Right ventricle myocardium inferior (tissue), 1 donor: ENCODE data around the gene C2CD2L. TPM values are rescaled to one million over a fixed set of nuclear protein-coding genes. Genes with fewer than 3 reads are reported as not detected.
"Not testable (repeated sequence)": the region's sequence is repeated elsewhere in the genome, so short reads cannot be mapped to it uniquely, and the experiment has no call there.

Experiments
- ATAC-seq: fragments of 200-7000 bp; cut with Tn5 transposase; one replicate; pipeline ENCODE4 v1.9.1; 2020; ENCODE audit warnings: mild to moderate bottlenecking, moderate library complexity
- DNase-seq: peaks from one replicate; pipeline ENCODE4 v3.0.0; 2021; ENCODE audit errors: missing footprints
- intact Hi-C: fragments of 100-400 bp; cut with DNase I; formaldehyde crosslinking; loops from one replicate; pipeline ENCODE4 v1.11.0; 2022
- long read RNA-seq: library from polyadenylated mRNA; unstranded; transcript quantifications from one replicate; pipeline ENCODE4 v2.0.0, GENCODE V29; 2021
- total RNA-seq: library from RNA; stranded (reverse); fragmentation: NEBNext Ultra II Directional; extraction: Animal tissue kit (Norgen Biotek cat#: 25700); gene quantifications from one replicate; pipeline ENCODE4 v1.2.1, GENCODE V29; 2021
- donor health status: DM: no; HTN: yes; CAD: no; lungs with severe emphysema.

The C2CD2L gene
- total RNA-seq: 11.8 TPM
- long read RNA-seq, full-length matches to known transcripts: 8 of 14 reads
- long read RNA-seq, partial matches to known transcripts: 3 of 14 reads
- long read RNA-seq, other reads (novel, unspliced or antisense): 3 of 14 reads

DNA sequence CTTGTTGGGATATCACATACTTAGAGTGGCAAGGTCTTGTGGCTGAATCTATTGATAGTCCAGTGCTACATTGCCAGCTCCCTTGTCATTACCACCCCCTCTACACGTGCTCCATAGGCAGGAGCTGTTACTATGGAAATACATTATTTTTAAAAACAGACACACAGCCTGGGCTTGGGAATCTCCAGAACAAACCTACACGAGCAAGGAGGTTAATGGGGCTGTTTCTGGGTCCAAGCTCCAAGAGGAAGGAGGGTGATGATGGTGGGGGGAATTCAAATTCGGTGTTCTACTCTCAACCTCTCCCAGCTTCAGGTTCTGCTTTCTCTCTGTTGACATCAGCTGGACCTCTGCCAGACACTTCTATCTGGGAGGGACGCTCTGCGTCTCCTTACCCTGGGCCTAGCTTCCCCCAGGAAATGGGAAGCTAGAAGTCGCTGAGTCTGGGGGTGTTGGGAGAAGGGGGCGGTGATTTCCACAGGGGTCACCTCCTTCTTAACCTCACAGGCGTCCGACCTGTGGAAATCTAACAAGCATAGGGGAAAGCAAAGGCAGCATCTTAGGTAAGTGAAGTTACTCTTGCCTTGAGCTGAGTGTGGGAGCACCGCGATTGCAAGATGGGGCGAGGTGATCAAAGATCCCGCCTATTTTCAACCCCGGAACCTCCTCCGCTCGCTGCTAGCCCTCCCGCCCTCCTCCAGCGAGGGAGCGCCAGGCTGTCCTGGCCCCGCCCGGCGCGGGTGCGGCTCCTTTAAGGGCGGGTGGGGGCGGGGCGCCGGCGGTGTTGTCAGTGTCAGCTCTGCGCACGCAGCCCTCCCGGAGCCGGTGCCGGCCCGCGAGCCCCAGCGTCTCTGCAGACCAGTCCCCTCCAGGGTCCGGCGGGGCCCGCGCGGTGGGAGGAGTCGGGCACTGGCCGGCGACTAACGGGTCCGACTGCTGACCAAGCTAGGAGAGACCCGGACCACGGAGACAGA, at the start of gene C2CD2L:
C2CD2L (plus strand) TSS at position 781 of the 974 bp plus-strand sequence. CDS start 398 bp downstream, outside the sequence.
- intact Hi-C loops: loop anchor here (2.0 to 5.0 kb wide), 3 partner anchors 14 to 215 kb away; partner anchors contain the start of gene HINFP

DNA sequence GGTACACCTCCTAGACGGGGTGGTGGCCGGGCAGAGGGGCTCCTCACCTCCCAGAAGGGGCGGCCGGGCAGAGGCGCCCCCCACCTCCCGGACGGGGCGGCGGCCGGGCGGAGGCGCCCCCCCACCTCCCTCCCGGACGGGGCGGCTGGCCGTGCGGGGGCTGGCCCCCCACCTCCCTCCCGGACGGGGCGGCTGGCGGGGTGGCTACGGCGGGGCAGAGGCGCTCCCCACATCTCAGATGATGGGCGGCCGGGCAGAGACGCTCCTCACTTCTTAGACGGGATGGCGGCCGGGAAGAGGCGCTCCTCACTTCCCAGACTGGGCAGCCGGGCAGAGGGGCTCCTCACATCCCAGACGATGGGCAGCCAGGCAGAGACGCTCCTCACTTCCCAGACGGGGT, 48.0 kb upstream of the C2CD2L start:
- ATAC-seq, DNase-seq, intact Hi-C loops: not testable (repeated sequence)

More for the DNA sequence above, at the start of gene C2CD2L:
- ATAC-seq: peak; percentile 95
- peak; percentile 96 for DNase-seq

DNA sequence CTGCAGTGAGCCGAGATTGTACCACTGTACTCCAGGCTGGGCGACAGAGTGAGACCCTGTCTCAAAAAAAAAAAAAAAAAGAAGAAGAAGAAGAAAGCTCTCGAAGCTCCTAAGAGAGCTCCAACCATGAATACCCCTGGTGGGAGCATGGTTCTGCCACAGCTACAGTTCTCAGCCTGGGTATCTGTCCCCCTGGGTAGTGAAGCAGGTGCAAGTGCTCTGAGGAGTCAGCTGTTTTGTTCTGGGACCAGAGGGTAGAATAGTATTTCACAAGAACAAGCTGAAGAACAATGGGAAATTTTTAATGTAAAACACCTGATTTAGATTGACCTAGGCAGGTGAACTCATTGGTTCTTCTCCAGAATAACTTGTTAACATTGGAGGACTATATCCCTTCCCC, 45.9 kb upstream of the C2CD2L start:
- intact Hi-C loops: no loop called here
- DNase-seq (no peak), ATAC-seq (no peak)

DNA sequence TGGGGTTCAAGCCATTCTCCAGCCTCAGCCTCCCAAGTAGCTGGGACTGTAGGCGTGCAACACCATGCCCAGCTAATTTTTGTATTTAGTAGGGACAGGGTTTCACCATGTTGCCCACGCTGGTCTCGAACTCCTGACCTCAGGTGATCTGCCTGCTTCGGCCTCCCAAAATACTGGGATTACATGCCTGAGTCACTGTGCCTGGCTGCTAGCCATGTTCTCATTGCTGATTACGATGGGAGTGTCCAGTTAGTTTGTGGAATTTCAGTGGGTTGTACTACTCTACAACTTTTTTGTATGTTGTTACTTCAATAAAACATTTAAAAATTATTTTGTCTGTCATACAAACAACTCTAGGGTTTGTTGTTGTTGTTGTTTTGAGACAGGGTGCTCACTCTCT, 44.4 kb upstream of the C2CD2L start:
- intact Hi-C loops: no loop called here
- no peak for DNase-seq
- no peak for ATAC-seq

DNA sequence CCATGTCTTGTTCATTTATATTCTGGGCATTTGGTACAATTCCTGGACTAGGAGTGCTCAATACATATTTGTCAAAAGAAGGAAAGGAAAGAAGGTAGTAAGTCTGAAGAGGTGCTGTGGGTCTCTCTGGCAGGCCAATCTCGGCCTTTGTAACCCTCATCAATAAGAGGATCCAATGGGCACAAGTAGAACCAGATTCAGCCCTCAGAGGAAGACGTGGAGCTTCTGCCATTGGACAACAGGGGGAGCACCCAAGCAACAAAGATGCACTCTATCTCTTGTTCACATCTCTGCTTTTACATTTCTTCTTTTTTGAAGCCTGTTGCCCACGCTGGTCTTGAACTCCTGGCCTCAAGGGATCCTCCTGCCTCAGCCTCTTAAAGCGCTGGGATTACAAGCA, 41.8 kb upstream of the C2CD2L start:
- intact Hi-C loops: no loop called here
- ATAC-seq: no peak
- no peak for DNase-seq

DNA sequence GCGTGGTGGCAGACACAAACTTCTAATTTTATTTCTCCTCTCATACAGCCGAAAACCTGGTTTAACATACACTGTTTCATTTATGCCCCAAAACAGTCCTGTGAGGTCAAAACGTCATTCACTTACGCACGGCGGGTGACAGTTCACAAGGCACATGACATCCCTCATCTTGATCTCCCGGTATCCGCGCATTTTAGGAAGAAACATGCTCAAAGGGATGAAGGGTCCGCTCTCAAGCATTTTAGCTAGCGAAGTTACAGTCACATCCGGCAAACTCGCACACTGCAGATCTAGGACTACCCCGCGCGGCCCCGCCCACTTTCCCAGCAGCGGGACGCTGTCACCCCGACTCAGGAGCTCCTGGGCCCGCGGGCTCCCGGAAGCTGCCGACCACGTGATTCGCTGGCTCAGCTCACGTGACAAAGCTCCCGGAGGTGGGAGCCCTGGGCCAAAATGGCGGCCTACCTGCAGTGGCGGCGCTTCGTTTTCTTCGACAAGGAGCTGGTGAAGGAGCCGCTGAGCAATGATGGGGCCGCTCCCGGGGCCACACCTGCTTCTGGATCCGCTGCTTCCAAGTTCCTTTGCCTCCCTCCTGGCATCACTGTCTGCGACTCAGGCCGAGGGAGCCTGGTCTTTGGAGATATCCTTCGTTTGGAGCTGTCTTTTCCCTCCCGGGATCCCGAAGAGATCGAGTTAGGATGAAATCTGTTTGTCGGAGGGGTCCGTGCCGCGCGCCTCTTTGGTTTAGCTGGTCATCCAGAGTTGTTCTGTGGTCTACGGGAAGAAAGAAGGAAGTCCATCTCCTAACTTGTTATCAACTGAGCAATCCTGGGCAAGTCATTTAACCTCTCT, 39.5 kb upstream of the C2CD2L start, which contains the start of gene VPS11:
VPS11 (plus strand) TSS at position 448 of the 852 bp plus-strand sequence; CDS start at position 454, 6 bp downstream.
- intact Hi-C loops: loop anchor here (2.0 kb wide), 1 partner anchor 17 kb away; the partner anchor contains the start of gene HMBS
- DNase-seq: peak; percentile 99
- ATAC-seq: peak; percentile 99

DNA sequence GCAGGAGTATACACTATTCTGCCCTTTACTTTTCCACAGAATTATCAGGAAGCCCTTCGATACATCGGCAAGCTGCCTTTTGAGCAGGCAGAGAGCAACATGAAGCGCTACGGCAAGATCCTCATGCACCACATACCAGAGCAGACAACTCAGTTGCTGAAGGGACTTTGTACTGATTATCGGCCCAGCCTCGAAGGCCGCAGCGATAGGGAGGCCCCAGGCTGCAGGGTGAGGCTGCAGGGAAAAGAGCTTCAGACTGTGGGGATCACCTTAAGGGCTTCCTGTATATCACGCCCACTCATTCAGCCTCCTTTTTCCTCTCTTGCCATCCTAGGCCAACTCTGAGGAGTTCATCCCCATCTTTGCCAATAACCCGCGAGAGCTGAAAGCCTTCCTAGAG, 29.3 kb upstream of the C2CD2L start:
- intact Hi-C loops: no loop called here
- DNase-seq (no peak), ATAC-seq (no peak)

DNA sequence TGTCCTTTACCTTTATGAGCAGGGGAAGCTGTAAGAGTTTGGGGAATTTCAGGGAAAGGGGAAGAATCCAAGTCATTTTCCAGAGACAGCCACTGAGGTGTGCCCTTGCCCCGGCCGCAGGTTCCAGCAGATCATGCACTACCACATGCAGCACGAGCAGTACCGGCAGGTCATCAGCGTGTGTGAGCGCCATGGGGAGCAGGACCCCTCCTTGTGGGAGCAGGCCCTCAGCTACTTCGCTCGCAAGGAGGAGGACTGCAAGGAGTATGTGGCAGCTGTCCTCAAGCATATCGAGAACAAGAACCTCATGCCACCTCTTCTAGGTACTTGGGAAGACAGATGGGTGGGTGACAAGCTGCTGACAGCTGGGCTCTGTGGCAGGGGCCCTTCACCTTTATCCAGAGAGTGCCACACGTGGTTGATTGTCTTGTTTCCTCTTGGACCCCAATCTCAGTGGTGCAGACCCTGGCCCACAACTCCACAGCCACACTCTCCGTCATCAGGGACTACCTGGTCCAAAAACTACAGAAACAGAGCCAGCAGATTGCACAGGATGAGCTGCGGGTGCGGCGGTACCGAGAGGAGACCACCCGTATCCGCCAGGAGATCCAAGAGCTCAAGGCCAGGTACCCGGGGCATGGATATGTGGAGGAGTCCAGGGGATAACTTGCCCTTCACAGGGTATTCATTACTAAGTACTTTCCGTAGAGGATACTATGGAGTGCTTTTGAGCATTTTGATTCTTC, 28.3 kb upstream of the C2CD2L start:
- DNase-seq (no peak), ATAC-seq (no peak)
- intact Hi-C loops: no loop called here

DNA sequence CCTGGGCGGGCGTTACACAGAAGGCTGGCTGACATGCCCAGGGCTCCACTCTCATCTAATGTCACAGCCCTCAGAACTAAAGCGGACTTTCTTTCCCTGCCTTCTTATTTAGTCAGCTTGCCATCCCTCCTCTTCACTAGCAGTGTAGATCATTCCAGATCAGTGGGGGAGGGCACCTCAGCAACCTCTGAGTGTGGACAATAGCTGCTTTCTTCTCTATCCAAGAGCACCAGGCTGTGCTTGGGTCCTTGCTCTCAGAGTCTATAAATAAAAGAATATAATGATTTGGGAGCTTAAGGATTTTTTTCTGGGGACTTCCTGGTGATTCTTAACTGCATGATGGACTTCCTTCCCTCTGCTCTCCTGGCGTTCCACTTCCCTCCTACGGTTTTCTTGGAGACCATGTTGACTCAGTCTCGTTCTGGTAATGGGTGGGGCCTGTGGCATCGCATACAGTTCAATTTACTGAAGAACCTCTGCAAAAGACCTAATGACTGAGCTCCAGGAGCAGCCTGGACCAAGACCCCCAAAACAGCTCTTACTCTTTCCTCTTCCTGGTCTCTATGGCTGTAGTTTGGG, 25.4 kb upstream of the C2CD2L start:
- no peak for ATAC-seq
- DNase-seq: no peak
- intact Hi-C loops: no loop called here

DNA sequence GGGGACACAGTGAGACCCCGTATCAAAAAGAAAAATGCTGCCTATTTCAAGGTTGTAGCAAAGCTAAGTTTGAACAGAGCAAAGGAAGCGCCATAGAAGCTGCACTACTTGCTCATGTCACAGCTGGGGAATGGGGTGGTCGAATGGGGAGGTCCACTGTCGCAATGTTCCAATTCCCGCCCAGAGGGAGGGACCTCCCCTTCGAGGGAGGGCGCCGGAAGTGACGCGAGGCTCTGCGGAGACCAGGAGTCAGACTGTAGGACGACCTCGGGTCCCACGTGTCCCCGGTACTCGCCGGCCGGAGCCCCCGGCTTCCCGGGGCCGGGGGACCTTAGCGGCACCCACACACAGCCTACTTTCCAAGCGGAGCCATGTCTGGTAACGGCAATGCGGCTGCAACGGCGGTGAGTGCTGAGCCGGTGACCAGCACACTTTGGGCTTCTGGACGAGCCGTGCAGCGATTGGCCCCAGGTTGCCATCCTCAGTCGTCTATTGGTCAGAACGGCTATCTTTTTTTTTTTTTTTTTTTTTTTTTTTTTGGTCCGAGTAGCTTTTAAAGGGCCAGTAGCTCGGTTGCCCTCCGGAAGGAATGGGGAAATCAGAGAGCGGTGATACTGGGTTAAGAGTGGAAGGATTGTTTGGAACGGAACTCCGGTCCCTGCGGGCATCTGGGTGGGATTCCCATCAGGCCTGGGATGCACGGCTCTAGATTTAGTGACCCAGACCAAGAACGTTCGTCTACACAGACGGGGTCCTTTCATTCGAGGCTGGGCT, 22.3 kb upstream of the C2CD2L start, which contains the start of gene HMBS:
HMBS (plus strand) TSS at position 219 of the 774 bp plus-strand sequence; CDS start at position 372, 153 bp downstream.
- peak; percentile 97 for DNase-seq
- intact Hi-C loops: loop anchor here (2.0 kb wide), 1 partner anchor 18 kb away; the partner anchor contains the start of gene VPS11
- peak; percentile 97 for ATAC-seq

DNA sequence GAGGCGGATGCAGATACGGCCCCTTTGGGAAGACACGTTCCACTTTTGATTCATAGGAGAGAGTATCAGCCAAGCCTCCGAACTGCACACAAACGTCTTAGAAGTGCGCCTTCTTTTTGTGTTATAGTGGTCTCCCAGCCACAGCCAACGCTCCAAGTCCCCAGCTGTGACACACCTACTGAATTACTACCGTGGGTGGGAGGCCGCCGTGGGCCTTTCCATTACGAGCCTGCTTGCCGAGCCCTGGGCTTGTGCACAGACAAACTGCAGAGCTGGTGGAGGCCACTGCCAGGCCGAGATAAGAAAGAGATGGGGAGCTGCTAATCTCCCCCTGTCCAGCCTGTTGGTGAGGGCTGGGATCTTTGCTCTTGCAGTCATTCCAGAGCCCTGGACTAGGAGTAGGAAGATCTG, 21.7 kb upstream of the C2CD2L start:
- DNase-seq (peak; percentile 66), ATAC-seq (peak; percentile 2)
- intact Hi-C loops: loop anchor here (2.0 kb wide), 1 partner anchor 19 kb away; the partner anchor contains the start of gene VPS11

DNA sequence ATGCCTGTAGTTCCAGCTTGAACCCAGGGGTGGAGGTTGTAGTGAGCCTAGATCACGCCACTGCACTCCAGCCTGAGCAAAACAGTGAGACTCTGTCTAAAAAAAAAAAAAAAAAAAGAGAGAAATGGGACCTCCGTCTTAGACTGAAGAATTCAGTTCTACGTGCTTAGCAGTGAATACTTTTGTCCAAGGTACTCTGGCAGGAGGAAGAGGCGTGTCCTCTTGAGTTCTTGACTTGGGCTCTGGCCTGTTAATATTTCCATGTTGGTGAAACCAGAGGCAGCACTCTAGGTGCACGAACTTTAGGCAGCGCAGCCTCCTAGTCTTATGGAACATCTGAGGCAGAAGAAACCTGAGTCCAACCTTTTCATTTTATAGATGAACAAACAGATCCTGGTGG, 20.0 kb upstream of the C2CD2L start:
- intact Hi-C loops: no loop called here
- no peak for ATAC-seq

DNA sequence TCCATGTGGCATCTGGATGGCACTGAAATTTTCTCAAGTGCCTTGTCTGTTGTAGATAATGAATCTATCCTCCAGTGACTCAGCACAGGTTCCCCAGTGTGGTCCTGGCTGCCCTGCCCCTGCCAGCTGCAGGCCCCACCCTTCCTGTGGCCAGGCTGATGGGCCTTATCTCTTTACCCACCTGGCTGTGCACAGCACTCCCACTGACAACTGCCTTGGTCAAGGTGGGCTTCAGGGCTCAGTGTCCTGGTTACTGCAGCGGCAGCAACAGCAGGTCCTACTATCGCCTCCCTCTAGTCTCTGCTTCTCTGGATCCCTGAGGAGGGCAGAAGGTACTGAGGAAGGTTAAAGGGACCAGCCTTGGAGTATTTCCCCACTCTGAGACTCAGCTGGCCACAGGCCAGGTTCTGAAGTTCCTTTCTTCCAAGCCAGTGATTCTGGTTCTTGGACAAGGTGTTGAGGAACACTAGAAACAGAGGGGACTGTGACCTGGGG, 19.4 kb upstream of the C2CD2L start:
- intact Hi-C loops: no loop called here

More for the DNA sequence above, 20.0 kb upstream of the C2CD2L start:
- no peak for DNase-seq

DNA sequence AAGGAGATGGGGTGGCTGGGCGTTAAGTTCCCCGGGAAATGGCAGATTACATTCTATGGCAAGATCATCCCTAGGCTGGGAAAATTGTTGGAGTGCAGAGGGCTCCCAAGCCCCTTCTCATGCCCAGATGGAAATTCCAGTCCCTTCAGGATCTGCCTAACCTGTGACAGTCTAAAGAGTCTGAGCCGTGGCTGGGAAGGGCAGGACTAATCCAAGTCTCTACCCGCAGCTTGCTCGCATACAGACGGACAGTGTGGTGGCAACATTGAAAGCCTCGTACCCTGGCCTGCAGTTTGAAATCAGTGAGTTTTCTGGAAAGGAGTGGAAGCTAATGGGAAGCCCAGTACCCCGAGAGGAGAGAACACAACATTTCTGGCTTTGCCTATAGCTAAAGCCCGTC, 18.7 kb upstream of the C2CD2L start:
- no peak for DNase-seq
- intact Hi-C loops: no loop called here
- no peak for ATAC-seq

More for the DNA sequence above, 19.4 kb upstream of the C2CD2L start:
- DNase-seq: no peak
- no peak for ATAC-seq

DNA sequence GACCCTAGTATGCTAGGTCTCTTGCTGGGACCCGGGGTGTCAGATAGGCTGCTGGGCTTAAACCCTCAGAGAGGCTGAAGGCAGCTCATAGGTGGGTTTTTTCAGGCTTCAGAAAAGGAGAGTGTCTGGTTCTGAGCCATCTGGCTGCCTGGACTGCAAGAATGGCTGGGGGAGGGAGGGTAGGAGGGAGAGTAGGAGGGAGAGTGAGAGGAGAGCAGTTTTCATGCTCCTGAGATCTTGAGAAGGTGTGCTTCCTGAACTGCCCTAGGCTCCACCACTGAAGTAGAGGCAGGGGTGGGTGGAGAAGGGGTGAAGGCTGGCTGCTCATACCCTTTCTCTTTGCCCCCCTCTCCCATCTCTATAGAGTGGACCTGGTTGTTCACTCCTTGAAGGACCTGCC, 17.8 kb upstream of the C2CD2L start:
- ATAC-seq (no peak), DNase-seq (no peak)
- intact Hi-C loops: no loop called here

DNA sequence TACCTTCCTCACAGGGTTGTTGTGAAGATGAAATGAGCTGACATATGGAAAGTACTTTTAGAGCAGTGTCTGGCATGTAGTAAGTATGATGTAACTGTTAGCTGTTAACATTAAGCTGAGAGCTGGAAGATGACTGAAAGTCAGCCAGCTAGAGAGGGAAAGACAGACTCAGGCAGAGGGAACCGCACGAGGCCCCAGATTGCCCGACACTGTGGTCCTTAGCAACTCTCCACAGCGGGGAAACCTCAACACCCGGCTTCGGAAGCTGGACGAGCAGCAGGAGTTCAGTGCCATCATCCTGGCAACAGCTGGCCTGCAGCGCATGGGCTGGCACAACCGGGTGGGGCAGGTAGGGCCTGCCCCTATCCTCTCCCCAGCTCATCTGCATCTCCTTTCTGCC, 16.0 kb upstream of the C2CD2L start:
- DNase-seq (no peak), ATAC-seq (no peak)
- intact Hi-C loops: no loop called here
